Ishikawa (cell line): ENCODE results near the gene G2E3.
A peak's percentile ranks its signal among the peaks of the same experiment; 100 is the strongest.

Experiments used
- CEBPB ChIP-seq: IDR thresholded peaks from 2 replicates; pipeline ENCODE4 v1.6.1; 2012
- CREB1 ChIP-seq: IDR thresholded peaks from 2 replicates; pipeline ENCODE4 v1.6.1; 2012; ENCODE audit warnings: low read depth
- EGR1 ChIP-seq: IDR thresholded peaks from 2 replicates; pipeline ENCODE4 v1.6.1; 2012
- EP300 ChIP-seq: IDR thresholded peaks from 2 replicates; pipeline ENCODE4 v1.6.1; 2012; ENCODE audit warnings: borderline replicate concordance
- FOXM1 ChIP-seq: IDR thresholded peaks from 2 replicates; pipeline ENCODE4 v1.6.1; 2012; ENCODE audit warnings: low read depth, borderline replicate concordance
- NFIC ChIP-seq: IDR thresholded peaks from 2 replicates; pipeline ENCODE4 v1.6.1; 2012
- RAD21 ChIP-seq: IDR thresholded peaks from 2 replicates; pipeline ENCODE4 v1.6.1; 2012; ENCODE audit warnings: low read depth
- TAF1 ChIP-seq: IDR thresholded peaks from 2 replicates; pipeline ENCODE4 v1.6.1; 2012; ENCODE audit warnings: low read depth, mild to moderate bottlenecking
- TCF12 ChIP-seq: IDR thresholded peaks from 2 replicates; pipeline ENCODE4 v1.6.1; 2012; ENCODE audit warnings: low read depth
- TEAD4 ChIP-seq: IDR thresholded peaks from 2 replicates; pipeline ENCODE4 v1.6.1; 2012
- USF1 ChIP-seq: IDR thresholded peaks from 2 replicates; pipeline ENCODE4 v1.6.1; 2012
- YY1 ChIP-seq: IDR thresholded peaks from 2 replicates; pipeline ENCODE4 v1.6.1; 2012; ENCODE audit warnings: low read depth
- ZBTB7A ChIP-seq: IDR thresholded peaks from 2 replicates; pipeline ENCODE4 v1.6.1; 2012; ENCODE audit warnings: low read depth
- TF ChIP-seq, protein P1 (sequence below): IDR thresholded peaks from 2 replicates; pipeline ENCODE4 v1.6.1; 2012
- TF ChIP-seq, protein P2 (sequence below): IDR thresholded peaks from 2 replicates; pipeline ENCODE4 v1.6.1; 2012; ENCODE audit warnings: low read depth, mild to moderate bottlenecking

Gene G2E3

GRCh38 chr14:30620178-30620577 lies 61.2 kb downstream of the G2E3 start:
- TF ChIP-seq EGR1 = no peak
- no peak for TF ChIP-seq ZBTB7A
- TF ChIP-seq CREB1 = no peak
- TF ChIP-seq CEBPB = no peak
- no peak for TF ChIP-seq USF1

GRCh38 chr14:30621354-30621939 lies 62.5 kb downstream of the G2E3 start:
- TF ChIP-seq, protein P1, sequence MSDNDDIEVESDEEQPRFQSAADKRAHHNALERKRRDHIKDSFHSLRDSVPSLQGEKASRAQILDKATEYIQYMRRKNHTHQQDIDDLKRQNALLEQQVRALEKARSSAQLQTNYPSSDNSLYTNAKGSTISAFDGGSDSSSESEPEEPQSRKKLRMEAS = no peak
- TF ChIP-seq EGR1 = no peak
- TF ChIP-seq ZBTB7A = no peak
- TF ChIP-seq NFIC = no peak
- TF ChIP-seq USF1 = no peak
- no peak for TF ChIP-seq CREB1
- TF ChIP-seq RAD21 = no peak

- TF ChIP-seq EP300 = no peak
- peak; percentile 69; the same call in 1 of the 2 replicates for TF ChIP-seq TCF12
- TF ChIP-seq YY1 = peak; percentile 99
- TF ChIP-seq FOXM1 = no peak
- TF ChIP-seq RAD21 = no peak
- TF ChIP-seq ZBTB7A = no peak
- peak; percentile 99 for TF ChIP-seq TAF1
- TF ChIP-seq, protein P2, sequence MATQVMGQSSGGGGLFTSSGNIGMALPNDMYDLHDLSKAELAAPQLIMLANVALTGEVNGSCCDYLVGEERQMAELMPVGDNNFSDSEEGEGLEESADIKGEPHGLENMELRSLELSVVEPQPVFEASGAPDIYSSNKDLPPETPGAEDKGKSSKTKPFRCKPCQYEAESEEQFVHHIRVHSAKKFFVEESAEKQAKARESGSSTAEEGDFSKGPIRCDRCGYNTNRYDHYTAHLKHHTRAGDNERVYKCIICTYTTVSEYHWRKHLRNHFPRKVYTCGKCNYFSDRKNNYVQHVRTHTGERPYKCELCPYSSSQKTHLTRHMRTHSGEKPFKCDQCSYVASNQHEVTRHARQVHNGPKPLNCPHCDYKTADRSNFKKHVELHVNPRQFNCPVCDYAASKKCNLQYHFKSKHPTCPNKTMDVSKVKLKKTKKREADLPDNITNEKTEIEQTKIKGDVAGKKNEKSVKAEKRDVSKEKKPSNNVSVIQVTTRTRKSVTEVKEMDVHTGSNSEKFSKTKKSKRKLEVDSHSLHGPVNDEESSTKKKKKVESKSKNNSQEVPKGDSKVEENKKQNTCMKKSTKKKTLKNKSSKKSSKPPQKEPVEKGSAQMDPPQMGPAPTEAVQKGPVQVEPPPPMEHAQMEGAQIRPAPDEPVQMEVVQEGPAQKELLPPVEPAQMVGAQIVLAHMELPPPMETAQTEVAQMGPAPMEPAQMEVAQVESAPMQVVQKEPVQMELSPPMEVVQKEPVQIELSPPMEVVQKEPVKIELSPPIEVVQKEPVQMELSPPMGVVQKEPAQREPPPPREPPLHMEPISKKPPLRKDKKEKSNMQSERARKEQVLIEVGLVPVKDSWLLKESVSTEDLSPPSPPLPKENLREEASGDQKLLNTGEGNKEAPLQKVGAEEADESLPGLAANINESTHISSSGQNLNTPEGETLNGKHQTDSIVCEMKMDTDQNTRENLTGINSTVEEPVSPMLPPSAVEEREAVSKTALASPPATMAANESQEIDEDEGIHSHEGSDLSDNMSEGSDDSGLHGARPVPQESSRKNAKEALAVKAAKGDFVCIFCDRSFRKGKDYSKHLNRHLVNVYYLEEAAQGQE = no peak
- no peak for TF ChIP-seq USF1
- TF ChIP-seq EGR1 = peak; percentile 61
- TF ChIP-seq TEAD4 = peak; percentile 13; the same call in 1 of the 2 replicates
- no peak; the same call in 1 of the 2 replicates for TF ChIP-seq NFIC
- TF ChIP-seq CEBPB = no peak
- TF ChIP-seq, protein P1 = peak; percentile 86
- peak; percentile 76 for TF ChIP-seq CREB1
These were observed 63.2 kb downstream of the G2E3 start, which contains the start of gene SCFD1 for GRCh38 chr14:30621940-30622830. SCFD1 (plus strand) TSS chr14:30622319; CDS start chr14:30622339, 20 bp downstream.

- no peak for TF ChIP-seq EP300
- TF ChIP-seq USF1 = no peak
- TF ChIP-seq YY1 = no peak
- no peak for TF ChIP-seq TCF12
- TF ChIP-seq, protein P1 = no peak
- no peak for TF ChIP-seq CREB1
- TF ChIP-seq NFIC = no peak
- TF ChIP-seq TAF1 = no peak
- TF ChIP-seq ZBTB7A = no peak
- no peak for TF ChIP-seq CEBPB
- TF ChIP-seq, protein P2 = no peak
- no peak for TF ChIP-seq EGR1
- TF ChIP-seq RAD21 = no peak
- no peak for TF ChIP-seq FOXM1
- TF ChIP-seq TEAD4 = no peak
These were observed 64.6 kb downstream of the G2E3 start for GRCh38 chr14:30623412-30624131.
